ENCODE data around the gene PSME4. TPM values are rescaled to one million over a fixed set of nuclear protein-coding genes. Genes with fewer than 3 reads are reported as not detected.

Gene PSME4
- total and polyA plus RNA-seq, 4 donors: 15.4 to 52.8 (median 28.4) TPM

DNA sequence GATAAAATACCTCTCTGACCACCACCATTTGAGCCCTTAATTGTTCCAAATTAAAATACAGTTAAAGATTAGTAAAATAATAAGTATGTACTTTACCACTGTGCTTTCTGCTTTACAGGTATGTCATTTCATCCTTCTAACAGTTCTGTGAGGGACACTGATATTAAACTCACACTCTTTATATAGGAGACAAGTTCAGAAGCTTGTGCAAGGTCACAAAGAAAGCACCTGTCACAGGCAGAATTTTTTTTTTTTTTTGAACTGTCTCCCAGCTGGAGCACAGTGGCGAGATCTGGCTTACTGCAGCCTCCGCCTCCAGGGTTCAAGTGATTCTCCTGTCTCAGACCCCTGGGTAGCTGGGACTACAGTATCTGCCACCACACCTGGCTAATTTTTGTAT, 89.4 kb downstream of the PSME4 start (continued):
- TF ChIP-seq, protein P1, sequence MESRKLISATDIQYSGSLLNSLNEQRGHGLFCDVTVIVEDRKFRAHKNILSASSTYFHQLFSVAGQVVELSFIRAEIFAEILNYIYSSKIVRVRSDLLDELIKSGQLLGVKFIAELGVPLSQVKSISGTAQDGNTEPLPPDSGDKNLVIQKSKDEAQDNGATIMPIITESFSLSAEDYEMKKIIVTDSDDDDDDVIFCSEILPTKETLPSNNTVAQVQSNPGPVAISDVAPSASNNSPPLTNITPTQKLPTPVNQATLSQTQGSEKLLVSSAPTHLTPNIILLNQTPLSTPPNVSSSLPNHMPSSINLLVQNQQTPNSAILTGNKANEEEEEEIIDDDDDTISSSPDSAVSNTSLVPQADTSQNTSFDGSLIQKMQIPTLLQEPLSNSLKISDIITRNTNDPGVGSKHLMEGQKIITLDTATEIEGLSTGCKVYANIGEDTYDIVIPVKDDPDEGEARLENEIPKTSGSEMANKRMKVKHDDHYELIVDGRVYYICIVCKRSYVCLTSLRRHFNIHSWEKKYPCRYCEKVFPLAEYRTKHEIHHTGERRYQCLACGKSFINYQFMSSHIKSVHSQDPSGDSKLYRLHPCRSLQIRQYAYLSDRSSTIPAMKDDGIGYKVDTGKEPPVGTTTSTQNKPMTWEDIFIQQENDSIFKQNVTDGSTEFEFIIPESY (IDR thresholded peaks at IDR 0.05): no peak
- TF ChIP-seq SP1 (IDR thresholded peaks at IDR 0.05) (no peak), NR2F2 (IDR thresholded peaks at IDR 0.05) (no peak), EGR1 (IDR thresholded peaks at IDR 0.05; ENCODE audit: low read depth in 2 of 2) (no peak), YY1 (IDR thresholded peaks at IDR 0.05) (no peak), RXRA (IDR thresholded peaks at IDR 0.05) (no peak), ATF3 (IDR thresholded peaks at IDR 0.05) (no peak)
- TF ChIP-seq, protein P2, sequence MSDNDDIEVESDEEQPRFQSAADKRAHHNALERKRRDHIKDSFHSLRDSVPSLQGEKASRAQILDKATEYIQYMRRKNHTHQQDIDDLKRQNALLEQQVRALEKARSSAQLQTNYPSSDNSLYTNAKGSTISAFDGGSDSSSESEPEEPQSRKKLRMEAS (IDR thresholded peaks at IDR 0.05): no peak

- TF ChIP-seq, protein P3, sequence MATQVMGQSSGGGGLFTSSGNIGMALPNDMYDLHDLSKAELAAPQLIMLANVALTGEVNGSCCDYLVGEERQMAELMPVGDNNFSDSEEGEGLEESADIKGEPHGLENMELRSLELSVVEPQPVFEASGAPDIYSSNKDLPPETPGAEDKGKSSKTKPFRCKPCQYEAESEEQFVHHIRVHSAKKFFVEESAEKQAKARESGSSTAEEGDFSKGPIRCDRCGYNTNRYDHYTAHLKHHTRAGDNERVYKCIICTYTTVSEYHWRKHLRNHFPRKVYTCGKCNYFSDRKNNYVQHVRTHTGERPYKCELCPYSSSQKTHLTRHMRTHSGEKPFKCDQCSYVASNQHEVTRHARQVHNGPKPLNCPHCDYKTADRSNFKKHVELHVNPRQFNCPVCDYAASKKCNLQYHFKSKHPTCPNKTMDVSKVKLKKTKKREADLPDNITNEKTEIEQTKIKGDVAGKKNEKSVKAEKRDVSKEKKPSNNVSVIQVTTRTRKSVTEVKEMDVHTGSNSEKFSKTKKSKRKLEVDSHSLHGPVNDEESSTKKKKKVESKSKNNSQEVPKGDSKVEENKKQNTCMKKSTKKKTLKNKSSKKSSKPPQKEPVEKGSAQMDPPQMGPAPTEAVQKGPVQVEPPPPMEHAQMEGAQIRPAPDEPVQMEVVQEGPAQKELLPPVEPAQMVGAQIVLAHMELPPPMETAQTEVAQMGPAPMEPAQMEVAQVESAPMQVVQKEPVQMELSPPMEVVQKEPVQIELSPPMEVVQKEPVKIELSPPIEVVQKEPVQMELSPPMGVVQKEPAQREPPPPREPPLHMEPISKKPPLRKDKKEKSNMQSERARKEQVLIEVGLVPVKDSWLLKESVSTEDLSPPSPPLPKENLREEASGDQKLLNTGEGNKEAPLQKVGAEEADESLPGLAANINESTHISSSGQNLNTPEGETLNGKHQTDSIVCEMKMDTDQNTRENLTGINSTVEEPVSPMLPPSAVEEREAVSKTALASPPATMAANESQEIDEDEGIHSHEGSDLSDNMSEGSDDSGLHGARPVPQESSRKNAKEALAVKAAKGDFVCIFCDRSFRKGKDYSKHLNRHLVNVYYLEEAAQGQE (IDR thresholded peaks at IDR 0.05): no peak
- TF ChIP-seq FOXA1 (IDR thresholded peaks at IDR 0.05) (no peak), JUND (IDR thresholded peaks at IDR 0.05) (no peak), HNF4G (IDR thresholded peaks at IDR 0.05) (no peak), RAD21 (IDR thresholded peaks at IDR 0.05) (no peak)
- TF ChIP-seq, protein P1 (IDR thresholded peaks at IDR 0.05): no peak
- Histone ChIP-seq H3K4me3 (ENCODE audit: low read depth in 1 of 3, low read length in 3 of 3) (no peak overlapping the region), H3K27me3 (ENCODE audit: control insufficient read depth in 4 of 4, insufficient read depth in 4 of 4, low read length in 3 of 4) (no peaks in the 10 kb centered on the region), H3K27ac (ENCODE audit: low read depth in 1 of 2, low read length in 2 of 2) (no peak overlapping the region), H3K9me3 (ENCODE audit: control insufficient read depth in 4 of 4, low read length in 3 of 4) (no peaks in the 10 kb centered on the region), H3K4me1 (ENCODE audit: control insufficient read depth in 4 of 4, insufficient read depth in 4 of 4, low read length in 3 of 4) (no peaks in the 10 kb centered on the region), H3K36me3 (ENCODE audit: control insufficient read depth in 4 of 4, insufficient read depth in 3 of 4, low read depth in 1 of 4, low read length in 3 of 4) (peaks cover 7 to 42% (median 30%) of the 10 kb centered on the region in 4 donors), H3K9ac (ENCODE audit: low read depth in 1 of 2, low read length in 2 of 2) (no peak overlapping the region)
- WGBS: 95% methylated on average over 3 of the region's 3 CpGs
- no peak for DNase-seq (ENCODE audit: low spot score)
Observed at GRCh38 chr2:53880756-53881155, 90.0 kb downstream of the PSME4 start.

GRCh38 chr2:53877556-53877955, 93.2 kb downstream of the PSME4 start:
- Histone ChIP-seq H3K4me1 (ENCODE audit: control insufficient read depth in 4 of 4, insufficient read depth in 4 of 4, low read length in 3 of 4) (no peaks in the 10 kb centered on the region), H3K4me3 (ENCODE audit: low read depth in 1 of 3, low read length in 3 of 3) (no peak overlapping the region), H3K9ac (ENCODE audit: low read depth in 1 of 2, low read length in 2 of 2) (no peak overlapping the region), H3K27ac (ENCODE audit: low read depth in 1 of 2, low read length in 2 of 2) (no peak overlapping the region), H3K27me3 (ENCODE audit: control insufficient read depth in 4 of 4, insufficient read depth in 4 of 4, low read length in 3 of 4) (no peaks in the 10 kb centered on the region), H3K9me3 (ENCODE audit: control insufficient read depth in 4 of 4, low read length in 3 of 4) (no peaks in the 10 kb centered on the region), H3K36me3 (ENCODE audit: control insufficient read depth in 4 of 4, insufficient read depth in 3 of 4, low read depth in 1 of 4, low read length in 3 of 4) (peaks cover 4 to 44% (median 29%) of the 10 kb centered on the region in 4 donors)
- DNase-seq (ENCODE audit: low spot score): no peak
- over 99% methylated on average over 2 of the region's 2 CpGs for WGBS
- TF ChIP-seq, protein P4, sequence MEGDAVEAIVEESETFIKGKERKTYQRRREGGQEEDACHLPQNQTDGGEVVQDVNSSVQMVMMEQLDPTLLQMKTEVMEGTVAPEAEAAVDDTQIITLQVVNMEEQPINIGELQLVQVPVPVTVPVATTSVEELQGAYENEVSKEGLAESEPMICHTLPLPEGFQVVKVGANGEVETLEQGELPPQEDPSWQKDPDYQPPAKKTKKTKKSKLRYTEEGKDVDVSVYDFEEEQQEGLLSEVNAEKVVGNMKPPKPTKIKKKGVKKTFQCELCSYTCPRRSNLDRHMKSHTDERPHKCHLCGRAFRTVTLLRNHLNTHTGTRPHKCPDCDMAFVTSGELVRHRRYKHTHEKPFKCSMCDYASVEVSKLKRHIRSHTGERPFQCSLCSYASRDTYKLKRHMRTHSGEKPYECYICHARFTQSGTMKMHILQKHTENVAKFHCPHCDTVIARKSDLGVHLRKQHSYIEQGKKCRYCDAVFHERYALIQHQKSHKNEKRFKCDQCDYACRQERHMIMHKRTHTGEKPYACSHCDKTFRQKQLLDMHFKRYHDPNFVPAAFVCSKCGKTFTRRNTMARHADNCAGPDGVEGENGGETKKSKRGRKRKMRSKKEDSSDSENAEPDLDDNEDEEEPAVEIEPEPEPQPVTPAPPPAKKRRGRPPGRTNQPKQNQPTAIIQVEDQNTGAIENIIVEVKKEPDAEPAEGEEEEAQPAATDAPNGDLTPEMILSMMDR (IDR thresholded peaks at IDR 0.05; ENCODE audit: low read depth, low read length, missing input control): no peak
- no peak for TF ChIP-seq FOXA1 (IDR thresholded peaks at IDR 0.05)

Data from liver (tissue), 9 donors.